HG03571 (cell line): Measurements from ENCODE around the gene ARFGAP3.
"Not testable (repeated sequence)": the region's sequence is repeated elsewhere in the genome, so short reads cannot be mapped to it uniquely, and the experiment has no call there.

ENCODE experiments used
- ATAC-seq: cut with Tn5 transposase; IDR thresholded peaks from one replicate; pipeline ENCODE4 v1.9.1; 2021; ENCODE audit not compliant: unreplicated experiment

The ARFGAP3 gene

GRCh38 chr22:42799061-42799460 is 58.0 kb downstream of the ARFGAP3 start:
- no peak for ATAC-seq

GRCh38 chr22:42797011-42797410 is 60.1 kb downstream of the ARFGAP3 start:
- no peak for ATAC-seq

- ATAC-seq: no peak
Measured at GRCh38 chr22:42796081-42796480, 61.0 kb downstream of the ARFGAP3 start.

- no peak for ATAC-seq
Measured at GRCh38 chr22:42794551-42795510, 62.2 kb downstream of the ARFGAP3 start.

GRCh38 chr22:42793848-42794405 is 63.1 kb downstream of the ARFGAP3 start:
- no peak for ATAC-seq

- ATAC-seq: no peak
Measured at GRCh38 chr22:42792909-42793847, 63.9 kb downstream of the ARFGAP3 start.

- no peak for ATAC-seq
Measured at GRCh38 chr22:42792453-42792908, 64.6 kb downstream of the ARFGAP3 start.

- ATAC-seq: no peak
Measured at GRCh38 chr22:42791721-42792452, 65.2 kb downstream of the ARFGAP3 start.

GRCh38 chr22:42788466-42788865 is 68.6 kb downstream of the ARFGAP3 start:
- ATAC-seq: no peak

- no peak for ATAC-seq
Measured at GRCh38 chr22:42788021-42788420, 69.1 kb downstream of the ARFGAP3 start.

- ATAC-seq: no peak
Measured at GRCh38 chr22:42787357-42787736, 69.7 kb downstream of the ARFGAP3 start.

GRCh38 chr22:42786606-42787356 is 70.3 kb downstream of the ARFGAP3 start:
- no peak for ATAC-seq

GRCh38 chr22:42785706-42786499 is 71.2 kb downstream of the ARFGAP3 start:
- no peak for ATAC-seq

- not testable (repeated sequence) for ATAC-seq
Measured at GRCh38 chr22:42782306-42782705, 74.8 kb downstream of the ARFGAP3 start.

GRCh38 chr22:42780070-42780540 is 77.0 kb downstream of the ARFGAP3 start:
- ATAC-seq: no peak

- ATAC-seq: no peak
Measured at GRCh38 chr22:42777126-42777525, 79.9 kb downstream of the ARFGAP3 start.

- no peak for ATAC-seq
Measured at GRCh38 chr22:42773167-42773566, 83.9 kb downstream of the ARFGAP3 start.

- ATAC-seq: no peak
Measured at GRCh38 chr22:42772647-42773046, 84.4 kb downstream of the ARFGAP3 start.
